ENCODE results near the gene VAC14.

Gene VAC14

DNA sequence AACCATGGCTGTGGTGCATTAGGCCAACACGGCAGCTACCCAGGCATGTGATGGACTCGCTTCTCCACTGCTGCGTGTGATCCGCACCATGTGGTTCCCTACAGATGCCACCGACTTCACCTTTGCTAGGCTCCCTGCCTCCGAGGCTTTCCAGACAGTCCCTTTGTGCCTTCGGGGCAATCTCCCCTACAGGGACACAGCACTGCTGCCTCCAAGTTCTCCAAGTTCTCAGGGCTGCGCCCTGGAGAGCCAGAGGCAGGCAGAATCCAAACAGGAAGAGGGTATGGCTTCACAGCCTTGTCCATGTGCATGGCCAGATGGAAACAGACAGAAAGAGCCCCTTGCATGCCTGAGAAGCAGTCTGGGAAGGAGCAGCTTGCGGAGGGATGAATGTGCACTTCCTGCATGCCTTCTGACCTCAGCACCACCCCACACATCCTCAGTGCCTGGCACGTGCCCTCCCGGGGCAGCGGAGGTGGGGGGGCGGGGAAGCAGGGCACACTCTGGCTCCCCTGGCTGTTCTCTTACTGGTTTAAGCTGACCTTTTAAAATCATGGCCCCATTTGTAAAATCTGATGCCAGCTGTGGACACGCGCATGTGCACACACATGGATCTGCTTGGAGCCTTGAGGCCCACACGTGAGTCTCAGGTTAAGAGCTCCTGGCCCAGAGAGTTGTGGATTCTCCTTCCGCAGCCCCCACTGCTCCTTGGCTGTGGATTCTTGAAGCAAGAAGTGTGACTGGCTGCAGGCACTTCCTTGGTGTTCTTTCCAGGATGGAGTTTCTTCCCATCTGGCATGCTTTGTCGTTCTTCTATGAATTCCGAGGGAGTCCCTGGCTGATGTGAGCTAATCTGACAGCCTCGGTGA lies 59.8 kb downstream of the VAC14 start:
- DNase-seq = no peak

GRCh38 chr16:70740174-70740913 lies 60.6 kb downstream of the VAC14 start:
- no peak for DNase-seq

DNA sequence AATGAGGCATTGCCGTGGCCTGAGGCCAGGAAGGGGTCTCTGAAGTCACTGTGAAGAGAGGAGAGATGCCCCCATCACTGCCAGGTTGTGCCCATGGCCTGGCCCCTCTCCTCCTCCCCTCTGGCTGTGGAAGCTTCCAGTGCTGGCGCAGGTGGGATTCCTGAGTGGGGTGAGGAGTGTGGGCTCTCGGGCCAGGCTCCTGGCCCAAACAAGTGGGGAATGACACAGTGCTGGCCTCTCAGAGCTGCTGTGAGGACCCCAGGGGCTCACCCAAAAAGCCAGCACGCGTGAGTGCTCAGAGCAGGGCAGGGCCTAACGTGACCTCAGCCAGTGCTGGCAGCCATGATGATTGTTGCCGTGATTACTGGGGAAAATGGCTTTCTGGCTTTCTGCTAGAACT lies 61.6 kb downstream of the VAC14 start:
- DNase-seq = no peak

DNA sequence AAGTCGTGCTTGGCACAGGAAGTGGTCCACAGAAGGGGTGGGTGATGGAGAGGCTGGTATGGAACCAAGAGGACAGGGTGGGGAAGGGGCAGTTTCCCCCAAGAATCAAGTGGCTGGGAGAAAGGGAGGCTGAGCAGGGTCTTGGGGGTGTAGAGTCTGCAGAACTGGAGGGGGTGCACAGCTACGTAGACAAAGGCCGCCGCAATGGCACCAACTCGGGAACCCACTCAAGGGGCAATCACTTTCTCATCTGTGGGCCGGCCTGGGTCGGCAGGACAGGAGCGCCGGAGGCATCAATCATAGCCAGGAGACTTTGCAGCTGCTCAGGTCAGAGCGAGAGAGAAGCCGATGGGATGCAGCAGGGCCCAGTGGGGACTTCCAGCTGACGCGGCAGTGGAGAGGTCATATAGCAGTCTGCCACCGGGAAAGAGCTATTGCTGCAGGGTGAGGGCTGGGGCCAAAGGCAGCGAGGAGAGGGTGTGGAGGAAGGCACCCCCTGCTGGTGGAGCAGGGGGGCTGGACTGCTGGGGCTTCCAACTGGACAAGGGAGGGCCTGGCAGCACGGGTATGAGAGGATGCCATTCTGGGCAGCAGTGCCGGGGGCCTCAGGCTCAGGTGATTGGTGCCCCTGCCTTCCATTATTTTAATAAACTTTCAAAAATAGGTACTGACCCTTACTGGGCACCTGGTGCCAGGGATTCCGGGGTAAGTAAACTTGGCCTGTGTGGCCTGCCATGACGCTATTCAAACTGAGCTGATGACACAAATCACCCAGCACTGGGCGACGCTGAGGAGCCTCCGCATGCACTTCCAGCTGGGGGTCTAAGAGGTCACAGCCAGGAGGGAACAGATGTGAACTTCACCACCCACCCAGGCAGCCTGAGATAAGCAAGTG lies 62.6 kb downstream of the VAC14 start:
- DNase-seq = no peak

DNA sequence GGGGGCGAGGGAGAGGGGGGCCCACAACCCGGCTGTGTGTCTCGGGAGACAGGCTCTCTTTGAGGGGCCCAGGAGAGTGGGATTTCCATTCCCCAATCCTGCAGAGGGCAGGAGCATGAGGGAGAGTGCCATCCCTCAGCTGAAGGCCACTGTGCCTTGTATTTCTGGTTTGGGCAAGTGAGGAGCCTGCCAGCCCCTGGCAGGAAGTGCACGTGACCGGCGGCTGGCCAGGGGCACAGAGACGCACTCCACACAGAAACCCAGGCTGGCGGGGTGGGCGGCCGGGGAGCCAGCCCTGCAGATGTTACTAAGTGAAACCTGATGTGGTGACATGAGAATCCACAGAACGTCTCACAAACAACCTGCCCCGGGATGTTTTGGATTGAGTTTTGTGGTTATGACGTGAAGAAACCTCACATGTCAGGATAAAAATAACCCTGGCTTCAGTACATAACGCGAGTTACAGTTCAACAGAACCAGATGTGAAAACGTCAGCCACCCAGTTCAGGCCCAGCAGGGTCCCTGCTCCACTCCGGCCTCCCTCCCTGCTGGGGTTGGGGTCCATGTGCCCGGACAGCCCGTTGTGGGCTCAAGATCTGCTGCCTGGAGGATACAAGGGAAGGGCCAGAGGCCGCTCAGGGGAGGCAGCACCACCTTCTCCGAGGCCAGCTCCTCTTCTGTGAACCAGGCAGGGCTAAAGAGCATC lies 63.4 kb downstream of the VAC14 start:
- DNase-seq = no peak

GRCh38 chr16:70736465-70737376 lies 64.2 kb downstream of the VAC14 start:
- no peak for DNase-seq

- DNase-seq = no peak
These were observed 65.6 kb downstream of the VAC14 start for GRCh38 chr16:70735141-70735979.

DNA sequence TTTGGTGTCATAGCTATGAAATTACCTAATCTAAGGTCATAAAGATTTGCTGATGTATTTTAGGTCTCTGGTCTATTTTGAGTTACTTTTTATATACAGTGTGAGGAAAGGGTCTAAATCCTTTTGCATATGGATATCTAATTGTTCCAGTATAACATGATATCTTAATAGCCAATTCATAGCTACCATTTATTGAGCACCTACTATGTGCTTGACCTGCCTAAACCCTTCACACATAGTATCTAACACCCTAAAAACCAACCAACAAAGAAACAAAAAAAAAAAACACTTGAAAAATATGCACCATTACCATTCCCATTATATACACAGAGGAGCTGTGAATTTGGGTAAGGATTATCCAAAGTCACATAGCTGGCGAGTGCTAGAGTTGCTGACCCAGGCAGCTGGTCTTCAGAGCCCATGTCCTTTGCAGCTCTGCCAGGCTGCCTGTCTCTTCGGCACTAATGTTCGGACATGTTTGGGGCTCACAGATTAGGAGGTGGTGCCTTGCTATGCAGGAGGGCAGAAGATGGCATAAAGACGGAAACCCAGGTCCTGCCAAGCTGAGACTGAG lies 66.3 kb downstream of the VAC14 start:
- DNase-seq = no peak

GRCh38 chr16:70730944-70731343 lies 70.0 kb downstream of the VAC14 start:
- no peak for DNase-seq

DNA sequence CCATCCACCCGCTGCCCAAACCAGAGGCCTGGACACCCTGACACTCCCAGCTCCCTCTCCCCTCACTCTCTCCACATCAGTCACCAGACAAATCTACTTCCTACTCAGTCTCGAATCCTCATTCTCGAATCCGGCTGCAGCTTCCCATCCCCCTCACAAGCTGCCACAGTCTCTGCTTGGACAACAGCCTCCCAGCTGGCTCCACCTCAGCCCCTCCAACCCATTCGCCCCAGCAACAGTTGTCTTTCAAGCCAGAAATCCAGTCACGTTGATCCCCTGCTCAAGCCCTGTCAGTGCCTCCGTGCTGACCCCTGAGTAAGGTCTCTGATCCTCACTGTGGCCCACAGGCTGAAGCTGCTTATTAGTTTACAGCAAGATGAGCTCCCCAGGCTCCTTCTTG lies 70.9 kb downstream of the VAC14 start:
- no peak for DNase-seq

- DNase-seq = no peak
These were observed 71.7 kb downstream of the VAC14 start for GRCh38 chr16:70729292-70729691.

DNA sequence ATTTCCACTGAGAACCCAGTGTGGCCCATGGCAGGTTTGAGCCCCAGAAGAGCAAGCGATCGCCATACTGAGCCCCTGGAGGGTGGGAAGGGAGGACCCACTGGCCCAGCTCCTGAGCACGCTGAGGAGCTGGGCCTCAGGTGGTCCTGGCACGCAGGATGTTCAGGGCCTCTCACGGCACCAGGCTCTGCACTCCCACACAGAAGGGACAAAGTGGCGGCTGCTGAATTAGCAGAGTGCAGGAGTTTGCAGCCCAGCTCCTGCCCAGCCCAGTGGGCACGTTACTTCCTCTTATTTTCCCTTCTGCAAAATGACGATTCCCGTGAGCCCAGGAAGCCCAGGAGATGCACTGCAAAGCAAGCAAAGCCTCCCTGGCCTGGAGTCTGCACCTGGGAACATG lies 72.8 kb downstream of the VAC14 start:
- DNase-seq = no peak

DNA sequence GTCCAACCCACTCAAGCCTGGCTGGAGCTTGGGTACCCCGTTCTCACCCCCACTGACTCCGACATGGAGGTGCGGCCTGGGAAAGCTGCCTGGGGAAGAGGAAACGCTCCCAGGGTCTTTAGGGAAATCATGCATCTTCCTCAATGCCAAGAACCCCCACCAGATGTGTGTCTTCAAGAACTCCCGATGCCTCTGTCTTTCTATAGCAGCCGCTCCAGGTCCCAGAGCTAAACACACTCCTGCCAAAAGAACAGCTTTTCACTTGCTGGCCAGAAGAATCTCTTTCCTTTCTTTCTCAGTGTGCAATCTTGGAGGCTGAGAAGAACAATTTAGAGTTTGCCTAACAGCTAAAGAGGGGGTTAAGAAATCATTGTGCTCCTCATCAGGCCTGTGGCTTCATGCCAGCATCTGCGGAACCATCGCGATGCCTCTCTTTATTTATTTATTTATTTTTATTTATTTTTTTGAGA lies 74.0 kb downstream of the VAC14 start:
- DNase-seq = no peak

DNA sequence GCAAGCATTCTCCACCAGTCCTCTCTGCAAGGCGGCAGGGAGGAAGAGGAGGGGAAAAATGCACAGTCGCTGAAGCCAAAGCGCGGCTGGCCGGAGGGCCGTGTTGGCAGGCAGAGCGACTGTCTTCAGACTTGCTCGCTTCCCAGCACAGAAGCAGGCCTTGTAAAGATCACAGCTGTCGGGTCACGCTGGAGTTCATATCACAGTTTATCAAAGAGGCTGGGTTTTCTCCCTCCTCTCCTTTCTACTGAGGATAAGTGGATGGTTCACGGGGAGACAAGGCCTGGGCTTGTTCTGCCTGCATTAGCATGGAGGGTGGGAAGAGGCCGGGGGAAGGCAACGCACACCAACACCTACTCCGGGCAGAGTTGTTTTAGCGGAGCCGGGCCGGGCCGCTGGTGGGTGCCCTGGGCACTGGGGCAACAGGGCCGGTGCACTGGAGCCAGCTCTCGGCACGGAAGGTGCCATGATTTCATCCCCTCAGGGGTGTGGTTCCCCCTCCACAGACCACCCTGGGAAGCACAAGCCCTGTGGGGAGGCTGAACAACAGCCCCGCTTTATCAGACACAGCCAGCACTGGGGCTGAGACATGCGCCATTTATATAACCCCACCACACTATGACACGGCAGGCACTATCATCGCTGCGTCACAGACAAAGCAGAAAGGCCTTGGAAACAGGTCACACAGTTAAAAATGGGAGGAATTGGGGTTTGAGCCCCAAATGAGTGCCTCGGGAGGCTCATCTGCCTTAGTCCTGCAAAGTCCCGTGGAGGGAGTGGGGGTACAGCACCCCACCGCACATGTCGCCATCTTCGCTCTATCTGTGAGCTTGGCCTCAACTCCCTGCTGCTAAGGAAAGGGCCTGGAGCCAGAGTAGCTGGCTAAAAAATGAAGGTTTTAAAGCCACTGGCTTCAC lies 74.8 kb downstream of the VAC14 start:
- no peak for DNase-seq

GRCh38 chr16:70725024-70725911 lies 75.7 kb downstream of the VAC14 start:
- DNase-seq = no peak

DNA sequence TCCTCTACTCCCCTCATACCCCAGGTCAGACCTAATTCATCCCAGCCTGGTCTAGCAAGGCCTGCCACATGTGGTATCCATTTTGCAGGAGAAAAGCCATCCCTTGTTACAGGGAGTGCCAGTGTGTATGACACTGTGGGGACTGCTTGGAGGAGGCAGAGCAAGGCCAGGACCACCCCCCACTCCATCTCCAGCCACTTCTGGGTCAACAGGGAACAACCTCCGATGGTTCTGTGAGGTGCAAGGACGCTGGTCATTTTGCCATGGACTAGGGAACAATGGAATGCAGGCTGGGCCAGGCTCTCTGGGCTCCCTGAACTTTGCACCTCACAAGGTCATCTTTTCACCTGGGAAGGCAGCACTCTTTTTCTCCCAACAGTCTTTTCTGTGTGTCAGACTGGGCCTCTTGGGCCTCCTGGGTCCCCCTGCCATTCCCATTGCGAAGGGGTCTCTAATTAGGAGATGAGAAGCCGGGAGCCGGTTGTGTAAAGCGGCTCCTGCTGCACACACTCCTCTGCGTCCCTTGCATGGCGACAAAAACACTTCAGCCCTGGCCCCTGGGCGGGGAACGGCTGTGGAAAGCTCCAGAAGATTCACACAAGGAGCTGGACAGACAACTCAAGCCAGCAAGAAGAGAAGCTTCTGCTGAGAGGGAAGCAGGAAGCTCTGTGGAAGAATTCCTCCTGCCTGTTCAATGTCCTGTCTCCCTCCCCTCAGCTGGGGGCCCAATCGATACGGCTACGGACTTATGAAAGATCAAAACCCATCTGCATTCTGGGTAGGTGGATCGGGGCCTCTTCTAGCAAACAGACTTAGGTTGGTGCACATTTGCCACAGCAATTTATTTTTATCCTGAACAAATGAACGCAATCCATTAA lies 76.6 kb downstream of the VAC14 start:
- no peak for DNase-seq

- DNase-seq = no peak
These were observed 77.2 kb downstream of the VAC14 start for GRCh38 chr16:70723740-70724145.

Data from NCI-H2029 treated with DMSO at 0.1 percent for 48 hours (cell line).